Epithelial cell of proximal tubule (primary cell): ENCODE data around the gene TICRR. TPM values are rescaled to one million over a fixed set of nuclear protein-coding genes. Genes with fewer than 3 reads are reported as not detected.

Experiments
- DNase-seq: peaks from one replicate; pipeline ENCODE4 v3.0.0-alpha.2; 2011; ENCODE audit warnings: low read depth
- H3K4me3 ChIP-seq: 2 replicates; pipeline ENCODE4 v1.5.1; 2011; ENCODE audit warnings: low read depth, mild to moderate bottlenecking, low read length
- CTCF ChIP-seq: conservative IDR thresholded peaks from 2 replicates; pipeline ENCODE4 v1.5.1; 2012; ENCODE audit warnings: low read depth, mild to moderate bottlenecking, low read length
- total RNA-seq: library from RNA; depleted of rRNA; stranded (reverse); fragments of >200 nt; gene quantifications from 2 replicates; pipeline ENCODE4 v1.2.3, GENCODE V29; 2015

Gene TICRR
- total RNA-seq, 1 donor from 2014 or later, result 13.1 TPM

- DNase-seq, result no peak
- H3K4me3 ChIP-seq, result no peak overlapping the region
- no peak for TF ChIP-seq CTCF
These were observed 71.3 kb downstream of the TICRR start for GRCh38 chr15:89646416-89647141.

GRCh38 chr15:89647191-89647851, 72.1 kb downstream of the TICRR start:
- DNase-seq, result no peak
- no peak overlapping the region for H3K4me3 ChIP-seq
- TF ChIP-seq CTCF, result peak; percentile 88

- no peak for DNase-seq
- TF ChIP-seq CTCF, result no peak
- no peak overlapping the region for H3K4me3 ChIP-seq
These were observed 73.1 kb downstream of the TICRR start for GRCh38 chr15:89648106-89649012.

- H3K4me3 ChIP-seq, result no peak overlapping the region
- no peak for DNase-seq
- TF ChIP-seq CTCF, result no peak
These were observed 73.8 kb downstream of the TICRR start for GRCh38 chr15:89649013-89649625.

- DNase-seq, result no peak
- TF ChIP-seq CTCF, result no peak
These were observed 74.4 kb downstream of the TICRR start for GRCh38 chr15:89649716-89650115.

GRCh38 chr15:89652131-89652530, 76.9 kb downstream of the TICRR start:
- no peak for TF ChIP-seq CTCF
- H3K4me3 ChIP-seq, result no peak overlapping the region
- no peak for DNase-seq

More at GRCh38 chr15:89649716-89650115, 74.4 kb downstream of the TICRR start:
- H3K4me3 ChIP-seq, result no peak overlapping the region
